Large intestine (tissue), 3 donors: ENCODE measurements around the gene TUBGCP5. TPM values are rescaled to one million over a fixed set of nuclear protein-coding genes. Genes with fewer than 3 reads are reported as not detected.

ENCODE experiments used
- DNase-seq, 2 donors: peaks; one replicate each; pipeline versions ENCODE4 v3.0.0 to v3.0.0-alpha.2; 2013
- H3K27ac ChIP-seq: one replicate; pipeline ENCODE4 v1.5.1; 2013; ENCODE audit warnings: low read length
- H3K27me3 ChIP-seq: 2 replicates; pipeline ENCODE4 v1.6.1; 2013; ENCODE audit warnings: low read length; ENCODE audit not compliant: control insufficient read depth, insufficient read depth
- H3K36me3 ChIP-seq: 2 replicates; pipeline ENCODE4 v1.6.1; 2013; ENCODE audit warnings: low read length; ENCODE audit not compliant: control insufficient read depth, insufficient read depth
- H3K4me1 ChIP-seq: one replicate; pipeline ENCODE4 v1.6.1; 2013; ENCODE audit warnings: low read length; ENCODE audit not compliant: control insufficient read depth, insufficient read depth
- H3K4me3 ChIP-seq: one replicate; pipeline ENCODE4 v1.5.1; 2013; ENCODE audit warnings: low read length
- H3K9me3 ChIP-seq: one replicate; pipeline ENCODE4 v1.6.1; 2013; ENCODE audit warnings: mild to moderate bottlenecking, low read depth, low read length, moderate library complexity; ENCODE audit not compliant: control insufficient read depth
- WGBS: methylation state at CpG from one replicate; pipeline ENCODE4 v1.1.5; 2013; ENCODE audit warnings: low lambda C conversion rate; ENCODE audit not compliant: insufficient coverage; 5-methylcytosine and 5-hydroxymethylcytosine counted together
- polyA plus RNA-seq: library from polyadenylated mRNA; unstranded; fragments of 120-200 nt; gene quantifications from one replicate; pipeline ENCODE4 v1.2.1, GENCODE V29; 2013

The TUBGCP5 gene
- polyA plus RNA-seq, 1 donor, result 19.5 TPM

- DNase-seq, result no peak
Measured at GRCh38 chr15:22954798-22955543, 84.4 kb downstream of the TUBGCP5 start.

GRCh38 chr15:22954326-22954725 is 85.0 kb downstream of the TUBGCP5 start:
- no peaks in the 10 kb centered on the region for H3K4me1 ChIP-seq

More at GRCh38 chr15:22954798-22955543, 84.4 kb downstream of the TUBGCP5 start:
- H3K4me1 ChIP-seq, result no peaks in the 10 kb centered on the region
- H3K9me3 ChIP-seq, result peaks cover 8% of the 10 kb centered on the region
- WGBS, result no CpG with 5 or more reads among the region's 14 CpGs
- no peak overlapping the region for H3K27ac ChIP-seq
- H3K4me3 ChIP-seq, result no peak overlapping the region
- peaks cover 4% of the 10 kb centered on the region for H3K36me3 ChIP-seq
- H3K27me3 ChIP-seq, result no peaks in the 10 kb centered on the region

GRCh38 chr15:22952796-22953579 is 86.4 kb downstream of the TUBGCP5 start:
- DNase-seq, result no peak
- no peak overlapping the region for H3K4me3 ChIP-seq
- WGBS, result 80% methylated on average over 2 of the region's 21 CpGs
- no peak overlapping the region for H3K27ac ChIP-seq
- H3K9me3 ChIP-seq, result peaks cover 8% of the 10 kb centered on the region
- peaks cover 4% of the 10 kb centered on the region for H3K36me3 ChIP-seq
- H3K4me1 ChIP-seq, result no peaks in the 10 kb centered on the region
- no peaks in the 10 kb centered on the region for H3K27me3 ChIP-seq

More at GRCh38 chr15:22954326-22954725, 85.0 kb downstream of the TUBGCP5 start:
- H3K27me3 ChIP-seq, result no peaks in the 10 kb centered on the region
- 90% methylated on average over 2 of the region's 12 CpGs for WGBS
- H3K27ac ChIP-seq, result no peak overlapping the region
- no peak overlapping the region for H3K4me3 ChIP-seq
- DNase-seq, result no peak
- peaks cover 8% of the 10 kb centered on the region for H3K9me3 ChIP-seq
- peaks cover 4% of the 10 kb centered on the region for H3K36me3 ChIP-seq

GRCh38 chr15:22951381-22952280 is 87.7 kb downstream of the TUBGCP5 start:
- Histone ChIP-seq H3K27ac (no peak overlapping the region), H3K9me3 (peaks cover 8% of the 10 kb centered on the region), H3K4me3 (no peak overlapping the region), H3K4me1 (no peaks in the 10 kb centered on the region), H3K36me3 (peaks cover 4% of the 10 kb centered on the region), H3K27me3 (no peaks in the 10 kb centered on the region)
- no peak for DNase-seq
- no CpG with 5 or more reads among the region's 39 CpGs for WGBS

- H3K4me1 ChIP-seq, result no peaks in the 10 kb centered on the region
- no peaks in the 10 kb centered on the region for H3K27me3 ChIP-seq
- peaks cover 7% of the 10 kb centered on the region for H3K36me3 ChIP-seq
- peaks cover 8% of the 10 kb centered on the region for H3K9me3 ChIP-seq
- no peak overlapping the region for H3K4me3 ChIP-seq
- no peak overlapping the region for H3K27ac ChIP-seq
- no peak for DNase-seq
- no CpG with 5 or more reads among the region's 16 CpGs for WGBS
Measured at GRCh38 chr15:22951031-22951380, 88.4 kb downstream of the TUBGCP5 start.

GRCh38 chr15:22950256-22950990 is 88.9 kb downstream of the TUBGCP5 start:
- Histone ChIP-seq H3K27me3 (no peaks in the 10 kb centered on the region), H3K36me3 (peaks cover 7% of the 10 kb centered on the region), H3K9me3 (peaks cover 8% of the 10 kb centered on the region), H3K27ac (no peak overlapping the region), H3K4me3 (no peak overlapping the region), H3K4me1 (no peaks in the 10 kb centered on the region)
- 100% methylated on average over 1 of the region's 25 CpGs for WGBS
- DNase-seq, result no peak

Other genes with a start within 250 kb of the TUBGCP5 start
- gene NIPA2, start 200.9 kb downstream of the TUBGCP5 start, polyA plus RNA-seq, result 40.7 TPM
- gene CYFIP1, start 59.2 kb downstream of the TUBGCP5 start, polyA plus RNA-seq, result 96.7 TPM
- not detected for gene GOLGA6L1, start 97.3 kb upstream of the TUBGCP5 start, polyA plus RNA-seq